H54 (cell line): ENCODE results near the gene USP1.

Source experiments
- DNase-seq: peaks from one replicate; pipeline ENCODE4 v3.0.0; 2011; ENCODE audit warnings: low spot score, mixed read lengths; ENCODE audit not compliant: insufficient read length
- FAIRE-seq: peaks from 3 replicates; lab custom pipeline; 2011; peaks lifted over from hg19 to GRCh38; lab: Jason Lieb, UNC
- POLR2A ChIP-seq: IDR thresholded peaks from 2 replicates; pipeline ENCODE4 v1.6.1; 2011; ENCODE audit warnings: low read depth, mild to moderate bottlenecking, low read length

Gene USP1

GRCh38 chr1:62484824-62485468, 48.1 kb downstream of the USP1 start:
- no peak for TF ChIP-seq POLR2A
- DNase-seq (no peak), FAIRE-seq (no peak)

- FAIRE-seq (no peak), DNase-seq (no peak)
- TF ChIP-seq POLR2A, result no peak
Observed at GRCh38 chr1:62487956-62488355, 51.1 kb downstream of the USP1 start.

- DNase-seq (no peak), FAIRE-seq (no peak)
- no peak for TF ChIP-seq POLR2A
Observed at GRCh38 chr1:62492521-62492920, 55.7 kb downstream of the USP1 start.

- no peak for DNase-seq
- FAIRE-seq, result no peak
- no peak for TF ChIP-seq POLR2A
Observed at GRCh38 chr1:62493656-62494055, 56.8 kb downstream of the USP1 start.

GRCh38 chr1:62494137-62494536, 57.3 kb downstream of the USP1 start:
- DNase-seq, result no peak
- TF ChIP-seq POLR2A, result no peak
- FAIRE-seq, result no peak

GRCh38 chr1:62500210-62500609, 63.4 kb downstream of the USP1 start:
- DNase-seq (no peak), FAIRE-seq (no peak)
- no peak for TF ChIP-seq POLR2A
